ENCODE results near the gene PDE7B.

Gene PDE7B

GRCh38 chr6:136158387-136158821, 306.9 kb downstream of the PDE7B start:
- H3K79me2 ChIP-seq (ENCODE audit: insufficient read depth, low read length): no peaks in the 10 kb centered on the region
- H3K4me3 ChIP-seq (ENCODE audit: low read depth, low read length, poor library complexity, severe bottlenecking): no peak overlapping the region
- no peaks in the 10 kb centered on the region for H3K36me3 ChIP-seq (ENCODE audit: insufficient read depth, low read length)
- no peaks in the 10 kb centered on the region for H4K20me1 ChIP-seq (ENCODE audit: insufficient read depth, low read length)
- H2AFZ ChIP-seq (ENCODE audit: low read length): no peak overlapping the region
- TF ChIP-seq CTCF (IDR thresholded peaks at IDR 0.05; ENCODE audit: low read length) (no peak), EZH2 (IDR thresholded peaks at IDR 0.05; ENCODE audit: borderline replicate concordance, low read length) (no peak)
- no peaks in the 10 kb centered on the region for H3K4me1 ChIP-seq (ENCODE audit: insufficient read depth, low read length, severe bottlenecking)
- no peaks in the 10 kb centered on the region for H3K9me2 ChIP-seq (ENCODE audit: low read depth, low read length)
- no peak overlapping the region for H3K27ac ChIP-seq (ENCODE audit: low read depth, low read length, poor library complexity, severe bottlenecking)
- no peaks in the 10 kb centered on the region for H3F3A ChIP-seq (ENCODE audit: insufficient read depth, low read length)
- H3K4me2 ChIP-seq (ENCODE audit: low read length): no peak overlapping the region
- H3K9ac ChIP-seq (ENCODE audit: low read length): no peak overlapping the region
- H3K9me3 ChIP-seq (ENCODE audit: low read length): no peaks in the 10 kb centered on the region
- no peaks in the 10 kb centered on the region for H3K27me3 ChIP-seq (ENCODE audit: insufficient read depth, low read length)

DNA sequence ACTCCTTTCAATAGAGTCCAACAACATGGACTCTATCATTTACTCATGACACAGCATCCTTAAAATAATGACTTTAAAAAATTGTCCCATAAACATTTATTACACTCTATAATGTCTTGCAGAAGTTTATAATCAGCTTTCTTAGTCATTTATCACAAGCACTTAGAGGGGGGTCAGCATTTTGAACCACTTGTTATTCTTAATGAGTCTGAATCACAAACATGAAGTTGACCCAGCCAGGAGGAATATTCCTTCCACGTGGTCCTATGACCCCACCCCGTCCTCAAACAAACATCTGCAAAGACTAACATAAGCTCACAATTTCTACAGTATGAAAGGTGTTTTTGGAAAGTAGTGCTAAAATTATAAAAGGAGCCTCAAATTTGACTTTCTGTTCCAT, 307.5 kb downstream of the PDE7B start:
- Histone ChIP-seq H3K9me2 (ENCODE audit: low read depth, low read length) (no peaks in the 10 kb centered on the region), H3K4me3 (ENCODE audit: low read depth, low read length, poor library complexity, severe bottlenecking) (no peak overlapping the region), H4K20me1 (ENCODE audit: insufficient read depth, low read length) (no peaks in the 10 kb centered on the region), H3K4me1 (ENCODE audit: insufficient read depth, low read length, severe bottlenecking) (no peaks in the 10 kb centered on the region), H3K36me3 (ENCODE audit: insufficient read depth, low read length) (no peaks in the 10 kb centered on the region), H2AFZ (ENCODE audit: low read length) (no peak overlapping the region), H3K9me3 (ENCODE audit: low read length) (no peaks in the 10 kb centered on the region), H3K9ac (ENCODE audit: low read length) (no peak overlapping the region), H3F3A (ENCODE audit: insufficient read depth, low read length) (no peaks in the 10 kb centered on the region), H3K27me3 (ENCODE audit: insufficient read depth, low read length) (no peaks in the 10 kb centered on the region), H3K4me2 (ENCODE audit: low read length) (no peak overlapping the region), H3K27ac (ENCODE audit: low read depth, low read length, poor library complexity, severe bottlenecking) (no peak overlapping the region), H3K79me2 (ENCODE audit: insufficient read depth, low read length) (no peaks in the 10 kb centered on the region)
- TF ChIP-seq EZH2 (IDR thresholded peaks at IDR 0.05; ENCODE audit: borderline replicate concordance, low read length): no peak
- no peak for TF ChIP-seq CTCF (IDR thresholded peaks at IDR 0.05; ENCODE audit: low read length)

DNA sequence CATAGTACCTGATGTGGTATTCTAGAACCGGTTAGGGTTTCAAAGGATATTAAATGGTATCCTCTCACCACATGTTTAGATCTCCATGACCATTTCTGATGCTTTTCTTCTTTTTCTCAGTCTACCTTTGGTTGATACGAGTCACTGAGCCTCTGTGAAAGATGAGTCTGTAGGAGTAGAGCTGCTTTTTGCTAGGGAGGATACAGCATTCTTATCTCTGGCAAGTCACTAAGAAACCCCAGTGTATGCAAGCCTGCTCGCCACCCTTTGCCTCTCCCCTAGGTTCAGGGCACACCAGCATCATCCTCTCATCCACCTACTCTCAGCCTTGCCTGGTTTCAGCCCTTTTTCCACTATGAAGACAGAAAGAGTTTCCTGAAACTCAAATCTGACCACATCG, 308.7 kb downstream of the PDE7B start:
- Histone ChIP-seq H3K79me2 (ENCODE audit: insufficient read depth, low read length) (no peaks in the 10 kb centered on the region), H3K27ac (ENCODE audit: low read depth, low read length, poor library complexity, severe bottlenecking) (no peak overlapping the region), H3K9me3 (ENCODE audit: low read length) (no peaks in the 10 kb centered on the region), H3K9me2 (ENCODE audit: low read depth, low read length) (no peaks in the 10 kb centered on the region), H3K4me2 (ENCODE audit: low read length) (no peak overlapping the region), H3K9ac (ENCODE audit: low read length) (no peak overlapping the region), H3F3A (ENCODE audit: insufficient read depth, low read length) (no peaks in the 10 kb centered on the region), H3K36me3 (ENCODE audit: insufficient read depth, low read length) (no peaks in the 10 kb centered on the region), H3K27me3 (ENCODE audit: insufficient read depth, low read length) (no peaks in the 10 kb centered on the region), H3K4me1 (ENCODE audit: insufficient read depth, low read length, severe bottlenecking) (no peaks in the 10 kb centered on the region), H2AFZ (ENCODE audit: low read length) (no peak overlapping the region), H4K20me1 (ENCODE audit: insufficient read depth, low read length) (no peaks in the 10 kb centered on the region), H3K4me3 (ENCODE audit: low read depth, low read length, poor library complexity, severe bottlenecking) (no peak overlapping the region)
- TF ChIP-seq EZH2 (IDR thresholded peaks at IDR 0.05; ENCODE audit: borderline replicate concordance, low read length): no peak
- no peak for TF ChIP-seq CTCF (IDR thresholded peaks at IDR 0.05; ENCODE audit: low read length)

Data from OCI-LY1 (cell line).